HepG2 (cell line): ENCODE measurements around the gene RPA1. TPM values are rescaled to one million over a fixed set of nuclear protein-coding genes. Genes with fewer than 3 reads are reported as not detected.
A peak's percentile ranks its signal among the peaks of the same experiment; 100 is the strongest.

Experiments used
- ASH2L ChIP-seq: fragments of 300-600, 200-600 bp; sonication (generic); IDR thresholded peaks from 2 replicates; pipeline ENCODE4 v1.7.0; 2017; ENCODE audit warnings: low read depth, mild to moderate bottlenecking, moderate library complexity, mixed read lengths, low read length; ENCODE audit not compliant: insufficient read length
- CC2D1A ChIP-seq: sonication (generic); formaldehyde crosslinking; IDR thresholded peaks from 2 replicates; pipeline ENCODE4 v1.8.1; 2023; ENCODE audit warnings: mild to moderate bottlenecking, missing genetic modification reagents
- CENPT ChIP-seq: sonication (generic); formaldehyde crosslinking; IDR thresholded peaks from 2 replicates; pipeline ENCODE4 v1.8.0; 2022; ENCODE audit warnings: low read depth, mild to moderate bottlenecking, moderate library complexity, missing genetic modification reagents
- CREM ChIP-seq, 2 experiments: sonication (generic) in 1 of 2; formaldehyde crosslinking in 1 of 2; IDR thresholded peaks; 2 replicates each; pipeline versions ENCODE4 v1.4.0 to v1.6.1; 2016 to 2020; ENCODE audit warnings: antibody characterized with exemption in 1 of 2, mild to moderate bottlenecking in 1 of 2, missing genetic modification reagents in 1 of 2
- HES4 ChIP-seq: sonication (generic); formaldehyde crosslinking; IDR thresholded peaks from 2 replicates; pipeline ENCODE4 v1.9.0; 2021; ENCODE audit warnings: mild to moderate bottlenecking, missing genetic modification reagents, borderline replicate concordance
- NR3C1 ChIP-seq: sonication (generic); formaldehyde crosslinking; IDR thresholded peaks from 2 replicates; pipeline ENCODE4 v1.4.0; 2020; ENCODE audit warnings: missing genetic modification reagents
- PCBP2 ChIP-seq: fragments of 200-400 bp; formaldehyde crosslinking; optimal IDR thresholded peaks from 2 replicates; pipeline ENCODE3; 2018; ENCODE audit warnings: low read length, low read depth; ENCODE audit not compliant: poor library complexity, severe bottlenecking
- PHF5A ChIP-seq: IDR thresholded peaks from one replicate; pipeline ENCODE4 v1.6.1; 2018; ENCODE audit warnings: low read depth, missing genetic modification reagents; ENCODE audit not compliant: unreplicated experiment
- SOX13 ChIP-seq, 3 experiments: fragments of 450-650 bp in 1 of 3; sonication (generic) in 1 of 3; formaldehyde crosslinking in 1 of 3; IDR thresholded peaks in 2 of 3; conservative IDR thresholded peaks in 1 of 3; 2 replicates each; pipeline versions ENCODE4 v1.5.0 to v1.6.1; 2016 to 2020; ENCODE audit warnings: antibody characterized with exemption in 1 of 3, mild to moderate bottlenecking in 1 of 3, missing compliant biosample characterization in 1 of 3, missing genetic modification reagents in 1 of 3, moderate library complexity in 1 of 3
- ZNF296 ChIP-seq: sonication (generic); formaldehyde crosslinking; conservative IDR thresholded peaks from 2 replicates; pipeline ENCODE4 v1.5.0; 2020; ENCODE audit warnings: mild to moderate bottlenecking, missing genetic modification reagents
- ZNF383 ChIP-seq: sonication (generic); formaldehyde crosslinking; IDR thresholded peaks from 2 replicates; pipeline ENCODE4 v1.4.0; 2020; ENCODE audit warnings: missing genetic modification reagents, mild to moderate bottlenecking, borderline replicate concordance
- ZNF563 ChIP-seq: sonication (generic); formaldehyde crosslinking; IDR thresholded peaks from 2 replicates; pipeline ENCODE4 v1.8.0; 2022; ENCODE audit warnings: mild to moderate bottlenecking, moderate library complexity, missing genetic modification reagents
- ZNF7 ChIP-seq: IDR thresholded peaks from 2 replicates; pipeline ENCODE4 v1.6.1; 2016; ENCODE audit warnings: missing biosample characterization, missing genetic modification reagents
- ZNF879 ChIP-seq: sonication (generic); formaldehyde crosslinking; IDR thresholded peaks from 2 replicates; pipeline ENCODE4 v1.8.1; 2023; ENCODE audit warnings: missing genetic modification reagents
- polyA plus RNA-seq, 8 experiments: library from polyadenylated mRNA; depleted of rRNA in 3 of 8; stranded (reverse) in 7 of 8; unstranded in 1 of 8; fragments of >200 nt; fragmentation: Illumina TruSeq in 4 of 8; extraction: Trizol in 4 of 8; gene quantifications; 2 replicates each; pipeline versions ENCODE4 v1.2.1 to v1.2.3, GENCODE V29; 2011 to 2016; ENCODE audit warnings: low read depth in 4 of 8, missing spikeins in 1 of 8, mixed read lengths in 1 of 8; ENCODE audit not compliant: insufficient read depth in 1 of 8
- total RNA-seq, 5 experiments: library from RNA; depleted of rRNA; stranded (reverse); fragments of >200 nt; fragmentation: Illumina TruSeq; extraction: Trizol; gene quantifications; 2 replicates each; pipeline ENCODE4 v1.2.3, GENCODE V29; 2016; ENCODE audit warnings: low read depth in 1 of 5
- TF ChIP-seq, protein P1 (sequence below): IDR thresholded peaks from 2 replicates; pipeline ENCODE4 v1.6.1; 2016; ENCODE audit warnings: missing genetic modification reagents, missing compliant biosample characterization
- TF ChIP-seq, protein P2 (sequence below): sonication (generic); formaldehyde crosslinking; IDR thresholded peaks from 2 replicates; pipeline ENCODE4 v1.4.0; 2020; ENCODE audit warnings: missing genetic modification reagents
- TF ChIP-seq, protein P3 (sequence below): sonication (generic); formaldehyde crosslinking; IDR thresholded peaks from 2 replicates; pipeline ENCODE4 v1.5.0; 2020; ENCODE audit warnings: mild to moderate bottlenecking, missing genetic modification reagents, borderline replicate concordance
- TF ChIP-seq, protein P4 (sequence below): sonication (generic); formaldehyde crosslinking; conservative IDR thresholded peaks from 2 replicates; pipeline ENCODE4 v1.8.1; 2023; ENCODE audit warnings: missing genetic modification reagents
- TF ChIP-seq, protein P5 (sequence below): sonication (generic); formaldehyde crosslinking; conservative IDR thresholded peaks from 2 replicates; pipeline ENCODE4 v1.8.0; 2022; ENCODE audit warnings: missing genetic modification reagents

RPA1 gene
- total and polyA plus RNA-seq, 2 of the 13 experiments (the other 11 are each of a cell fraction or from before 2014, with no cell fraction given), result 13.9 to 37.6 TPM

DNA sequence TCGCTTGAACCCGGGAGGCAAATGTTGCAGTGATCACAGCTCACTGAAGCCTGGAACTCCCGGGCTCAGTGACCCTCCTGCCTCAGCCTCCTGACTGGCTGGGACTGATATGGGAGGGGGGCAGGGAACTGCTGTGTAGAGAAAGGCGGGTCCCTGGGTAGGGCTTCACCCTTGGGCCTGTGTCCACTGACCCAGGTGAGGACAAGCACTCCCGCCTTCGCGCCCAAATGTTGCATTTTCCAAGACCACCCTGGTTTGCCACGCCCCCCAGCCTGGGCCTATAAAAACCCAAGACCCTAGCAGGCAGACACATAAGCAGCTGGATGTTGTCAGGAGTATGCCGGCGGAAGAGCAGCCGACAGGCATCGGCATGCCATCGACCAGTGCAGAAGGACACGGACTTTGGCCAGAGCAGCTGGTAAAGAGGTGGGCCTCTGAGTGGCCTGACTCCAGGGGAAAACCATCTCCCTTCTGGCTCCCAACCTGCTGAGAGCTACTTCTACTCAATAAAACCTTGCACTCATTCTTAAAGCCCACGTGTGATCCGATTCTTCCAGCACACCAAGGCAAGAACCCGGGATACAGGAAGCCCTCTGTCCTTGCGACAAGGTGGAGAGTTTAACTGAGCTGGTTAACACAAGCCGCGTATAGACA lies 19.2 kb upstream of the RPA1 start (continued):
- peak; percentile 54; the same call in 1 of the 2 replicates for TF ChIP-seq CREM (IDR thresholded peaks at IDR 0.05)
- no peak for TF ChIP-seq CREM (CRISPR knock-in tag; IDR thresholded peaks at IDR 0.05)
- TF ChIP-seq, protein P1, sequence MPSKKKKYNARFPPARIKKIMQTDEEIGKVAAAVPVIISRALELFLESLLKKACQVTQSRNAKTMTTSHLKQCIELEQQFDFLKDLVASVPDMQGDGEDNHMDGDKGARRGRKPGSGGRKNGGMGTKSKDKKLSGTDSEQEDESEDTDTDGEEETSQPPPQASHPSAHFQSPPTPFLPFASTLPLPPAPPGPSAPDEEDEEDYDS (CRISPR knock-in tag), result peak; percentile 84
- no peak for TF ChIP-seq ZNF383 (CRISPR knock-in tag)
- TF ChIP-seq ASH2L, result peak; percentile 96
- TF ChIP-seq ZNF563 (CRISPR knock-in tag), result no peak
- TF ChIP-seq, protein P2, sequence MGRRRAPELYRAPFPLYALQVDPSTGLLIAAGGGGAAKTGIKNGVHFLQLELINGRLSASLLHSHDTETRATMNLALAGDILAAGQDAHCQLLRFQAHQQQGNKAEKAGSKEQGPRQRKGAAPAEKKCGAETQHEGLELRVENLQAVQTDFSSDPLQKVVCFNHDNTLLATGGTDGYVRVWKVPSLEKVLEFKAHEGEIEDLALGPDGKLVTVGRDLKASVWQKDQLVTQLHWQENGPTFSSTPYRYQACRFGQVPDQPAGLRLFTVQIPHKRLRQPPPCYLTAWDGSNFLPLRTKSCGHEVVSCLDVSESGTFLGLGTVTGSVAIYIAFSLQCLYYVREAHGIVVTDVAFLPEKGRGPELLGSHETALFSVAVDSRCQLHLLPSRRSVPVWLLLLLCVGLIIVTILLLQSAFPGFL, result no peak
- TF ChIP-seq, protein P3, sequence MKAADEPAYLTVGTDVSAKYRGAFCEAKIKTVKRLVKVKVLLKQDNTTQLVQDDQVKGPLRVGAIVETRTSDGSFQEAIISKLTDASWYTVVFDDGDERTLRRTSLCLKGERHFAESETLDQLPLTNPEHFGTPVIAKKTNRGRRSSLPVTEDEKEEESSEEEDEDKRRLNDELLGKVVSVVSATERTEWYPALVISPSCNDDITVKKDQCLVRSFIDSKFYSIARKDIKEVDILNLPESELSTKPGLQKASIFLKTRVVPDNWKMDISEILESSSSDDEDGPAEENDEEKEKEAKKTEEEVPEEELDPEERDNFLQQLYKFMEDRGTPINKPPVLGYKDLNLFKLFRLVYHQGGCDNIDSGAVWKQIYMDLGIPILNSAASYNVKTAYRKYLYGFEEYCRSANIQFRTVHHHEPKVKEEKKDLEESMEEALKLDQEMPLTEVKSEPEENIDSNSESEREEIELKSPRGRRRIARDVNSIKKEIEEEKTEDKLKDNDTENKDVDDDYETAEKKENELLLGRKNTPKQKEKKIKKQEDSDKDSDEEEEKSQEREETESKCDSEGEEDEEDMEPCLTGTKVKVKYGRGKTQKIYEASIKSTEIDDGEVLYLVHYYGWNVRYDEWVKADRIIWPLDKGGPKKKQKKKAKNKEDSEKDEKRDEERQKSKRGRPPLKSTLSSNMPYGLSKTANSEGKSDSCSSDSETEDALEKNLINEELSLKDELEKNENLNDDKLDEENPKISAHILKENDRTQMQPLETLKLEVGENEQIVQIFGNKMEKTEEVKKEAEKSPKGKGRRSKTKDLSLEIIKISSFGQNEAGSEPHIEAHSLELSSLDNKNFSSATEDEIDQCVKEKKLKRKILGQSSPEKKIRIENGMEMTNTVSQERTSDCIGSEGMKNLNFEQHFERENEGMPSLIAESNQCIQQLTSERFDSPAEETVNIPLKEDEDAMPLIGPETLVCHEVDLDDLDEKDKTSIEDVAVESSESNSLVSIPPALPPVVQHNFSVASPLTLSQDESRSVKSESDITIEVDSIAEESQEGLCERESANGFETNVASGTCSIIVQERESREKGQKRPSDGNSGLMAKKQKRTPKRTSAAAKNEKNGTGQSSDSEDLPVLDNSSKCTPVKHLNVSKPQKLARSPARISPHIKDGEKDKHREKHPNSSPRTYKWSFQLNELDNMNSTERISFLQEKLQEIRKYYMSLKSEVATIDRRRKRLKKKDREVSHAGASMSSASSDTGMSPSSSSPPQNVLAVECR, result peak; percentile 96
- TF ChIP-seq PHF5A (CRISPR knock-in tag), result no peak
- TF ChIP-seq ZNF296, result no peak
- TF ChIP-seq, protein P4, sequence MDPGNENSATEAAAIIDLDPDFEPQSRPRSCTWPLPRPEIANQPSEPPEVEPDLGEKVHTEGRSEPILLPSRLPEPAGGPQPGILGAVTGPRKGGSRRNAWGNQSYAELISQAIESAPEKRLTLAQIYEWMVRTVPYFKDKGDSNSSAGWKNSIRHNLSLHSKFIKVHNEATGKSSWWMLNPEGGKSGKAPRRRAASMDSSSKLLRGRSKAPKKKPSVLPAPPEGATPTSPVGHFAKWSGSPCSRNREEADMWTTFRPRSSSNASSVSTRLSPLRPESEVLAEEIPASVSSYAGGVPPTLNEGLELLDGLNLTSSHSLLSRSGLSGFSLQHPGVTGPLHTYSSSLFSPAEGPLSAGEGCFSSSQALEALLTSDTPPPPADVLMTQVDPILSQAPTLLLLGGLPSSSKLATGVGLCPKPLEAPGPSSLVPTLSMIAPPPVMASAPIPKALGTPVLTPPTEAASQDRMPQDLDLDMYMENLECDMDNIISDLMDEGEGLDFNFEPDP (CRISPR knock-in tag), result no peak
- TF ChIP-seq SOX13 (IDR thresholded peaks at IDR 0.05), result no peak
- peak in 1 of 2 experiments; percentile 58; a peak in 1 of 4 replicates for TF ChIP-seq SOX13 (CRISPR knock-in tag; conservative IDR thresholded peaks at IDR 0.05 in 1 of 2, IDR thresholded peaks at IDR 0.05 in 1 of 2)
- TF ChIP-seq CC2D1A (CRISPR knock-in tag), result 0 out of 2 replicates have a peak, but pooled peaks have one; percentile 35
- no peak for TF ChIP-seq NR3C1 (CRISPR knock-in tag)
- TF ChIP-seq, protein P5, sequence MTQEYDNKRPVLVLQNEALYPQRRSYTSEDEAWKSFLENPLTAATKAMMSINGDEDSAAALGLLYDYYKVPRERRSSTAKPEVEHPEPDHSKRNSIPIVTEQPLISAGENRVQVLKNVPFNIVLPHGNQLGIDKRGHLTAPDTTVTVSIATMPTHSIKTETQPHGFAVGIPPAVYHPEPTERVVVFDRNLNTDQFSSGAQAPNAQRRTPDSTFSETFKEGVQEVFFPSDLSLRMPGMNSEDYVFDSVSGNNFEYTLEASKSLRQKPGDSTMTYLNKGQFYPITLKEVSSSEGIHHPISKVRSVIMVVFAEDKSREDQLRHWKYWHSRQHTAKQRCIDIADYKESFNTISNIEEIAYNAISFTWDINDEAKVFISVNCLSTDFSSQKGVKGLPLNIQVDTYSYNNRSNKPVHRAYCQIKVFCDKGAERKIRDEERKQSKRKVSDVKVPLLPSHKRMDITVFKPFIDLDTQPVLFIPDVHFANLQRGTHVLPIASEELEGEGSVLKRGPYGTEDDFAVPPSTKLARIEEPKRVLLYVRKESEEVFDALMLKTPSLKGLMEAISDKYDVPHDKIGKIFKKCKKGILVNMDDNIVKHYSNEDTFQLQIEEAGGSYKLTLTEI (CRISPR knock-in tag), result no peak
- TF ChIP-seq HES4, result no peak
- no peak for TF ChIP-seq CENPT (CRISPR knock-in tag)
- no peak for TF ChIP-seq PCBP2
- no peak for TF ChIP-seq ZNF879 (CRISPR knock-in tag)
- TF ChIP-seq ZNF7 (CRISPR knock-in tag), result no peak
